HG02759 (cell line): ENCODE measurements around the gene EVA1B.

Source experiments
- ATAC-seq: cut with Tn5 transposase; IDR thresholded peaks from one replicate; pipeline ENCODE4 v1.9.1; 2021; ENCODE audit warnings: mild to moderate bottlenecking, moderate library complexity; ENCODE audit not compliant: unreplicated experiment

The EVA1B gene

GRCh38 chr1:36323636-36324352 lies at the start of gene EVA1B:
EVA1B (minus strand) TSS chr1:36323645; CDS start chr1:36323037, 608 bp downstream.
- ATAC-seq: peak; percentile 45

DNA sequence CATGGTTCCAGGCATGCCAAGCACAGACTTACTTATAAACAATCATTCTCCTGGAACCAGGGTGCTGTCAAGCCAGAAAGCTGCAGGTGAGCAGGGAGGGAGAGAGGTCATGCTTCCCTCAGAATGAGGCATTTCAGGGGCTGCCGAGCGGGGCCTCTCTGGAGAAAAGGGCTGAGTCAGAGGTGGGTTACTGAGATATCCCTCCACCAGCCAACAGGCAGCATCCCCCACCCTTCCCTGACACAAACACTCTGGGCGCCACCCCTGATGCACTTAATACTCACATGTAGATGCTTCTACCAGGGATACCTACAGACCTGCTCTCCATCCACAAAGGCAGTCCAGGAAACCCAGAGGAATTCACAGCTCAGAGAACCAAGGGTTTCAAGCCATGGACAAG lies 49.2 kb upstream of the EVA1B start:
- ATAC-seq: no peak

- no peak for ATAC-seq
Measured at GRCh38 chr1:36369061-36369861, 45.8 kb upstream of the EVA1B start.

DNA sequence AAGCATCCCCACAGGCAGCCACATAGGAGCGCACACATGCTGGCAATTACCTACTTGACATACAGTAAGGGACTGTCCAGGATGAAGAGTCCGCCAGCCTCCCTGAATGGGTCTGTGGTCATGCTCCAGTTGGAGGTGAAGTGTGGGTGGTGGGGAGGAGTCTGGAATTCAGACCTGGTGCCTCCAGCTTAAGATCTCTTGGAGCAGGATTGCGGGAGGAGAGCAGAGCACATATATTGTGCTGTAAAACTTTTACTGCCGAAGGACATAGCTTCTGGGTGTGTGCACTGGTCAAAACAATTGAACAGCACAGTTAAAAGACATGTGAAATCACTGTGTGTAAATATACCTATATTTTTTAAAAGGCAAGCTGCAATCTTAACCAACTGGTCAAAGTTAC lies 44.4 kb upstream of the EVA1B start:
- no peak for ATAC-seq

GRCh38 chr1:36367066-36367465 lies 43.6 kb upstream of the EVA1B start:
- no peak for ATAC-seq

DNA sequence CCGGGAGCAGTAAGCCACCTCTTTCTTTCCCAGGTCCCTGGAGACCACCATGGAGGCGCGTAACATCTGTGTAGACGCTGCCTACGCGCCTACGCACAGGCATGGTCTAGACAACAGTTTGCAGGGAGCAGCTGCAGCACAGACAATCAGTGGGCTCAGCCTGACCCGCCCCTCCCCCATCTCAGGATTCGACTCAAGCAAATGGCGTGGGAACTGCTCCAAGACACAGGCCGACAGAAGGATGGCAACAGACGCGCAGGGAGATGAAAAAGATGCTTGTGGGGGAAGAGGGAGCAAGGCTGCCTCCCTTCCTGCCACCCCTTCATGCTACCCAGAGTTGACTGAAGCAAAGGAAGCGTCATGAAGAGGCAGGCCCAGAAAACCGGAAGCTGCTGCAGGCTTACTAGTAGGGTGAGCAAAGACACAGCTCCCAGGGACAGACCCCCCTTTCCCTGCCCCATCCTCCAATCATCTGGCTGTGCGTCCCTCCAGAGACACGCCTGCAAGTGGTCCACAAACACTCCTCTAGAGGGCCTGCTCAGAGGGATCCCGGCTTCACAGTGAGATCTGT lies 42.7 kb upstream of the EVA1B start:
- ATAC-seq: no peak

GRCh38 chr1:36365381-36365780 lies 41.9 kb upstream of the EVA1B start:
- no peak for ATAC-seq

GRCh38 chr1:36359911-36360550 lies 36.6 kb upstream of the EVA1B start:
- ATAC-seq: no peak

- ATAC-seq: no peak
Measured at GRCh38 chr1:36359383-36359782, 35.9 kb upstream of the EVA1B start.

DNA sequence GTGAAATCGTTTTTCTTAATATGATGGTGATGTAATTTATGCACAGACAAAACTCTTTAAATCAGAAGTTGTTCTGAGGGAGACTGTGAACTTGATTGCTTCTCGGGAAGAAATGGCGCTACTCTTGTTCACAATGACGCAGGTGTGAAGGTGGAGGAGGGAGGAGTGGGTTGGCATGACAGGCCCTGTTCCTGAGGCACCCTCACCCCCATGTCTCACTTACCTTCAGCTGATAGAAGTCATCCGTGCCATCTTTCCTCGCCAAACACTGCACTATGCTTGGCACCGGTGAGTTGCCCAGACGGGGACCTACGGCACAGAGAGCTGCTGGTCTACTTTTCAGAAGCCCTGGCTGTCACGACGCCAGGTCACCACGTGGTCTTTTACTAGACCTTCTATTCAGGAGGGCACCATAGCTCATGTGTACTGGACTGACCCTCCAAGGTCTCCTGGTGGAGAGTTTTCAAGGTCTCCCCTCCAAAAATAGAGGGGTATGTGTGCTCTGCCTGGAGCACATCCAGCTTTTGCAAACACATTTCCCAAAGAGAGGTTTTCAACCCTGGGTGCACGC lies 35.2 kb upstream of the EVA1B start:
- no peak for ATAC-seq

GRCh38 chr1:36355811-36356210 lies 32.4 kb upstream of the EVA1B start:
- ATAC-seq: no peak

DNA sequence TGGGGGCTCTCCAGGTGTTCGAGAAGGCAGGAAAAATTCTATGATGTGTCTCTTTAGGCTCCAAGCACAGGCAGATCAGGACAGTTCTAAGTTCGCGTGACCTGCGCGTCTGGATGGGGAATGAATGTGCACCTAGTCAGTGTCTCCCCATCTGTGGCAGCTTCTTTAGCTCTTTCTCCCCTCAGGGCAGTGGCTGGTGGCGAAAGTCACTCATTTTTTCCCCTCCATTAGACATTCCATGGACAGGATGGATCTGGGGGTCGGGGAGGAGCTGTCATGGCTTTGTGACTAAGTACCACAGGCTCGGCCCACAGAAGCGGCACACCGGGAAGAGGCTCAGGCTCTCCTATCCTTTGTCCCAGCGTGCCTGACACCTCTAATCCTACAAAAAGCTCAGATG lies 31.0 kb upstream of the EVA1B start:
- no peak for ATAC-seq

- ATAC-seq: no peak
Measured at GRCh38 chr1:36352910-36353878, 29.7 kb upstream of the EVA1B start.

GRCh38 chr1:36352125-36352909 lies 28.9 kb upstream of the EVA1B start:
- ATAC-seq: no peak

- no peak for ATAC-seq
Measured at GRCh38 chr1:36351227-36351977, 28.0 kb upstream of the EVA1B start.

DNA sequence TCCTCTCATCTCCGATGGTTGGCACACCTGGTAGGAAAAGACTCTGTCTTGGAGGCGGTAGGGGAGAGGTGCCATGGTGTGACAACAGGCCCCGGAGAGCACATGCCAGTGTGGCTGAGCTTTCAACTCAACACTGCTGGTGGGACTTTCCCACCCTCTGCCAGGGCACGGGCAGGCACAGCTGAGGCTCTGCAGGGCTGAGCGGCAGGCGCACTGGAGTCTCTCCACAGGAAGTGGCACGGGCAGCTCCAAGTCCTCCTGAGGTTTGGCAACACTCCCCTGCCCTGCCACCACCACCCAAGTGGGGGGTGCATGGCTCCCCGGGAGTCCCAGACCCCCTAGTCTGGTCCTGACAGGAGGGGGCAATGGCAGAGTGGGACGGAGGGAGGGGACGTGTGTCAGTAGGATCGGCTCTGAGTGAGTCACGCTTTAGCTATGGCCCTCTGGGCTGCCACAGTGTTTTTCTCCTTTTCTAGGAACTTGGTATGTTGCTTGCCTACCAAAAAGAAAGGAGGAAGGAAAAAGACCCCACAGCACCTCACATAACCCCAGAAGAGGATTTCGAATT lies 27.3 kb upstream of the EVA1B start:
- ATAC-seq: no peak

GRCh38 chr1:36349839-36350238 lies 26.4 kb upstream of the EVA1B start:
- ATAC-seq: no peak

- ATAC-seq: peak; percentile 73
Measured at GRCh38 chr1:36349241-36349671, 25.8 kb upstream of the EVA1B start.
